ENCODE results near the gene KRTAP6-3.

GRCh38 chr21:30623362-30623761, 31.1 kb downstream of the KRTAP6-3 start:
- TF ChIP-seq POLR2AphosphoS5 (IDR thresholded peaks at IDR 0.05; ENCODE audit: low read depth) (no peak), CTCF (conservative IDR thresholded peaks at IDR 0.05; ENCODE audit: low read depth in 2 of 2) (no peak), NANOG (IDR thresholded peaks at IDR 0.05; ENCODE audit: borderline replicate concordance) (no peak), EZH2 (IDR thresholded peaks at IDR 0.05; ENCODE audit: low read depth, unreplicated experiment) (no peak), EZH2phosphoT487 (IDR thresholded peaks at IDR 0.05; ENCODE audit: unreplicated experiment) (no peak), CREB1 (CRISPR knock-in tag; IDR thresholded peaks at IDR 0.05; ENCODE audit: low read depth) (no peak), REST (IDR thresholded peaks at IDR 0.05; ENCODE audit: unreplicated experiment) (no peak), STAT1 (IDR thresholded peaks at IDR 0.05; ENCODE audit: unreplicated experiment) (no peak), ETS1 (IDR thresholded peaks at IDR 0.05) (no peak), JUNB (IDR thresholded peaks at IDR 0.05; ENCODE audit: unreplicated experiment) (no peak)

Data from GM23338 (cell line).